Measurements from ENCODE around the gene PCDH12.
A peak's percentile ranks its signal among the peaks of the same experiment; 100 is the strongest.

Gene PCDH12

DNA sequence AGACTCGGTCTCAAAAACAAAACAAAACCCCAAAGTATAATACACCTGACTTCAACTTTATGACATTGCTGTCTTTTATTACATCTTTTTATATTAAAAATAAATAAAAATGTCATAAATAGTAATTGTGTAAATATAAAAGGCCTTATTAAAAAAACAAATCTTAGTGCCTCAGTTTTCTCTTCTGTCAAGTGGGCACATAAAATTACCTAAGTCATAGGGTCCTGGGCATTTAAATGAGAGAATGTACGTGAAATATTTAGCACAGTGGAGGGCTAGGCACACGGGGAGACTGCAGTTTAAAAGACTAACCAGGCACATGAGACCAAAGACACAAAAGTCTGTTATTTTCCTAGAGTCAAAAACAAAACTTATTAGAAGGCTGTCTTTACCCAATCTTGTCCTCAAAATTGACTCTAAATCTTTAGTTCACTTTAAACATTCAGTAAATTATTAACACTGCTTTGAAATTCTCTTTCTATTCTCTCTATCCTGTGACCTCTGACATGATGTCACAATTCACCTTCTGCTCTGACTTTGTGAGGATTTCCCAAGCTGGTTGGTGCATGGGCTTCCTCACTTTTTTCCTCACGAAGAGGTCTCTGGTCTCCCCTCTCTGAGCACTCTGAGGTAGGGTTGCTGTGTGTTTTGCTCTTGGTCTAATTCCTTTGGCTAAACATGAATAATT is 8.4 kb upstream of the PCDH12 start:
- DNase-seq: no peak

DNA sequence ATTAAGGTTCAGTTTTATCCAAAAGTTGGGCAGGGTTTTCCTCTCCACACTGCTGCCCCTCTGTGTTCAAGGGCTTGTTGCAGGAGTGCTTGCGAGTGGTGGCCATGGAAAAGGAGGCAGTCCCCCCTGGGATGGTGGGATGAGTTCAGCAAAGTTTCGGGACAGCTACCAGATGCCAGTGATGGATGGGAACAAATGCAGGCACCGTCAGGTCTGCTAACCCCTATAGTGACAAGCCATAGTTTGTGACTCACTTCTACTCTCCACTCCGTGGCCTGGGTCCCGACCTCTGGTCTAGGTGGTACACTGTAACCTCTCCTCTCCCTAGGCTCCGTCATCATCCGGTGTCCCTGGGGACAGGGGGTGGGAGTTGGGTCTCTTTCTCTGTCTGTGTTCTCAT is 7.1 kb upstream of the PCDH12 start:
- DNase-seq: no peak

DNA sequence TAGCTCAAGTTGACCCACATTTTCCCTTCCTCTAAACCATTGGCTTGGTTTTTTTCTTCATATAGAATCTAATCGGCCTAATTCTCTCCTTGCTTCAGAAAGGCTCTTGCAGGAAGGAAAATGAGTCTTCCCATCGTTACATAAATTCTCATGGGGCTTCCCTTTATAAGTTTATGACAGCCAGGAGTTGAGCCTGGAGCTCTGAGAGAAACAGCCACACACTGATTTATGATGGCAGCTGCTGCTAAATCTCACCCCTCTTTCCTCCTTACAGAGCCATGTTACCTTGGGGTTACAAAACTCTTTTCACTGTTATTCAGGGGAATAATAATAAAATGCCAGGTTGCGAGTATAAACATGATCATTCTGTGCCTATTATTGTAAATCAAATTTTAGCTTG is 5.7 kb upstream of the PCDH12 start:
- no peak for DNase-seq

DNA sequence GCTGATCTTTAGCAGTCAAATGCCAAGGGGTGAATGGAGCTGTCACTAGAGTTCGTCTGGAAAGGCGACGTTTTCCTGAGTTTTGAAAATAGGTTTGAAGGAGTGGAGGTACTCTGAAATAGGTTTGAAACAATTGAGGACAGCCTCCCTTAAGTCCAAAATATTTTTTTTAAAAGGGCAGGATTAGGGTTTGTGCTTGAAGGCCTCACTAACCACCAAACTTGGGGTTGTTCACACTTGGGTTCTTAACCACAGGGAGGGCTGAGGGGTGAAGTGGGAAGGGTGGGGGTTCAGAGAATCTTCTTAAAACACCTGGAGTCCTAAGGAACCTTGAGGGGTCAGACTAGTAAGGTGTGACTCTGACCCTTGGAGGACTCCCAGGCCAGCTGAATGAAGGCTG is 3.5 kb upstream of the PCDH12 start:
- DNase-seq: no peak

DNA sequence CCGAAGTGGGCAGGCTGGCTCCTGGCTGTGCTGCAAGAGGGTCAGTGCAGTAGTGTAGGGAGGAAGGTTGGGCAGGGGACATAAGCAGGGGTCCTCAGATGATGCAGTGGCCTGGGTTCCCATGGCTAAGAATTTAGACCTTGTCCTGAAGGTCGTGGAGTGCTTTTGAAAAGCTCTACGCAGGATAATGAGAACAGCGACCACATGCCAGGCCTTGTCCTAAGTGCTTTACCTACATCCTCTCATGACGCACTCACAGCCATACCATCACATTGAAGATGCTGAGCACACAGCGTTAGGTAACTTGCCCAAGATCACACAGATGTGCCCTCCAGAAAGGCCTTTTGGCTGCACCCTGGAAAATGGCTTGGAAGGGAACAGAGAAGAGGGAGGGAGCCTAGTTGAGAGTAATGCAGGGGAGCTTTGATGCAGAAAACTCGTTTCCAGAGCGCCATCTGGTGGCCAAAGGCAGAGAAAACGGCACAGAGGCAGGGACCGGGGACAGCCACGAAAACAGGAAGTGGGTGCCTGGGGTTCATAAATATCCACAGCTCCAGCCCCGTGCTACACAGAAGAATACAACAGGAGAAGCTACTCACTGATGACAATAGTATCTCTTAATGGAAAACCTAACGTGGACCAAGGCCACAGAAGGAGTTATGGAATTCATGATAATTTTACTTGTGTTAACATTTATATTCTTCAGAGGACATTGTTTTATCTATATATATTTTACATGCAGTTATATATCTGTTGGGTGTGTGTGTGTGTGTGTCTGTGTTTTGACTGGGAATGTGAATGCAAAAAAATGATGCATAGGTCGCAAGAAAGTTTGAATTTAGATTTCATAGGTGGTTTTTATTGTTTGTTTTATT is 2.7 kb upstream of the PCDH12 start:
- peak; percentile 96 for DNase-seq

DNA sequence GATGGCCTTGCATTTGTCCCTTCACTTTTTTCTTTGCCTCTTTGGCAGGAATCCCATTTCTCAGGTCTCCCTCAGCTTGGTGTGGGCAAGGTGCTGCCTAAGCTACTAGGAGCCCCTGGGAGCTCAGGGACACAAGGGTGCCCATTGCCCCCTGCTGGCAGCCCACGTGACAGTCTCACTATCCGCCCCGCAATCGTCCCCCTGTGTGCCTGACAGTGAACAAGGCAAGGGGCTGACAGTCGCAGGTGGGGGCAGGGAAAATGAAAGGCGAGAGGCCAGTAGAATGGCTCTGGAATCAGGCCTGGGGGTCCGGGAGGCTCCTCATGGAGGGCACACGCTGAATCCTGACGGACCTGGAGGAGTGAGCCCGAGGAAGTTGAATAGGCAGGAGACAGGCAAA is 2.0 kb upstream of the PCDH12 start:
- peak; percentile 58 for DNase-seq

DNA sequence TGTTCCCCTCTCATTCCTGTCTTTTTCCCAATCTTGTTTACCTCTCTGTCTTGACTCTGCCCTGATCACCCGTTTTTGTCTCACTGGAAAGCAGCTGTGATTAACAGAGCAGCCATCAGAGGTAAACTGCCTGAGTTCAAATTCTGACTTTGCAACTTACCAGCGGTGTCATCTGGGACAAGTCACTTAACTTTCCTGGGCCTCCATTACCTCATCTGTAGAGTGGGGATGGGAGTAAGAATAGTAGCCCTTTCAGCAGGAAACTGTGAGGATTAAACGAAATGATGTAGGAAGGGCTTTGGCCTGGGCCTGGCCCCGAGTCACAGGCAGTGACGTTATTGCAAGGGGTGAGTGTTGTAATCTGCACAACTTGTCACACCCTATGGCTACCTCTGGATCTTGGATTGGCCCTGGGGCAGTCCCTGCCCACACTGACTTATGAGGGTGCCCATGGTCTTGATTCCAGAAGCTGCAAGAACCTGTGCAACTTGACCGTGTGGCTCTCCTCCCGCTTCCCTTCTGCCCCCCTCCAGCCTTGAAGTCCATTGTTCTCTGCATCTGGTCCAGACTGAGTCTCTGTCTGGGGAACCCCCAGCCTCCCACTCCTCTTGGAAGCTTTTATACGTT is 657 bp upstream of the PCDH12 start:
- no peak for DNase-seq

DNA sequence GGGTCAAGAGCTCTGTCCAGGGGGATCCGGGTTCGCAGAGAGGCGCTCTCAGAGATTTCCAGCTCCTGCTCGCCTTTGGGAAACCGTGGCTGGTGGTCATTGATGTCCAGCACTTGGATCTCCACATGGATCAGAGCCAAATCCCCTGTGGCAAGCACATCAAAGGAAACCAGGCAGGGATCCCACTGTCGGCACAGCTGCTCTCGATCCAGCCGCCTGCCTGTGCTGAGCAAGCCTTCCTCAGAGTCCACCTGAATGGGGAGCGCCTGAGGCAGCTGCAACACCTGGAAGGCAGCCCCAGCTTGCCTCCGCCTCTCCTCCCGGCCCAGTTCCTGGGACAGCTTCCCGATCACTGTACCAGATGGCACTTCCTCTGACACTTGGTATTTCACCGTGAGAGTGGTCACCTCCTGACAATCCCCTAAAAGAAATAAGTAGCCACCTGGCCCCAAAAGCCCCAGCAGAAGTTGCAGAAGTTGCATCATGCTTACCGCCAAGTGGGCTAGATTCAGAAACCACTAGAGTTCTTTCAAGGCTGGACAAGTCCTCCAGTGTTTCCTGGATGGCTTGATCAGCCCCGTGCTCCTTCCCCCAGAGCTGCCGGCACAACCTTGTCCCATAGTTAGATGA is 520 bp downstream of the PCDH12 start:
- no peak for DNase-seq

DNA sequence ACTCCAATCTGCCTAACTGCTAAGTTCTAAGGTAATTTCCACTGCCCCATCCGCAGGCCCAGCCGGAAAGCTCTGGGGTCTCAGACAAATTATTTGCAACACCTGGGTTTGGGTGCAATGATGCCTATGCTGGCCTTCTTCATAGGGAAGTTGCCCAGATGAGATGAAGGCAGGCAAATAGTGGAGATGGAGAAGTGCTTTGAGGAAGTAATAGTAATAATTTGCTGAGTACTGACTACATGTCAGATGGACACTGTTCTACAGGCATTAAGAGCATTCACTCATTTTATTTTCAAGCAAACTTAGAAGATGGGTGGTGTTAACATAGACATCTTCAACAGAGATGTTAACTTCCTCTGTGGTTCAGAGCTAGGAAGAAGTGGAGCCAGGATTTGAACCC is 3.8 kb downstream of the PCDH12 start:
- no peak for DNase-seq

DNA sequence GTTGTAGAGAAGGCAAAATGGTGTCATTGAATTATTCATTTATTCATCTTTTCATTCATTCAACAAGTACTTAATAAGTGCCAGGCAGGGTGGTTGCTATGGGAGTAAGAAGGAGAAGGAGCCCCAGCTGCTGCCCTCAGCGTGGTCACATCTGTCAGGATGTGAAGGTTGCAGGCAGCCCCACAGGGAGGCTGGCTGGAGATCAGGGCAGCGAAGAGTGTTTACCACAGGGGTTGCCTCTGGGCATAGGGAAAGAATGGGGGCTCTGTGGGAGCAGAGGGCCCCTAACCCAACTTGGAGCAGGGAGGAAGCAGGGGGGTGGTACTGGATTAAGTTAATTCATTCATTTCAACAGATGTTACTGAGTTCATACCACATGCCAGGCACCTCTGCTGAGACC is 6.0 kb downstream of the PCDH12 start:
- no peak for DNase-seq

DNA sequence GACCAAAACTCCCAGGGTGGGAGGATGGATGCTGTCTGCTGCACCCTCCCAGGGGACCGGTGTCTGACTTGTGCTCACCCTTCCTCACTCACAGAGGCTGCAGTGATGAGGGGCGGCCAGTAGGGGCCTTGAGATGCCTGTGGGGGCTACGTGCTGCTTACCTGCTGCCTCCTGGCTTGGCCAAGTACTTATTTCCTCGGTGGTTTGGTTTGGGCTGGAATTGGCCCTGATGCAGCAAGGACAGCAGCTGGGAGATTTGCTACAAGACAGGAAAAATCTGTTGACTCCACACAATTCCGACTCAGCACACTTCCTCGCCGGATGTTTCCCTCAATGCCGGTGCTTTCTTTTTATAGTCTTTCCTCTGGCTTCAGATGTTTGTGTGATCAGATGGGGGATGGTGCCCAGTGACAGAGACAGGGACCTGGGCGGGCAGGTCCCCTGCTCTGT is 6.6 kb downstream of the PCDH12 start:
- DNase-seq: peak; percentile 43

DNA sequence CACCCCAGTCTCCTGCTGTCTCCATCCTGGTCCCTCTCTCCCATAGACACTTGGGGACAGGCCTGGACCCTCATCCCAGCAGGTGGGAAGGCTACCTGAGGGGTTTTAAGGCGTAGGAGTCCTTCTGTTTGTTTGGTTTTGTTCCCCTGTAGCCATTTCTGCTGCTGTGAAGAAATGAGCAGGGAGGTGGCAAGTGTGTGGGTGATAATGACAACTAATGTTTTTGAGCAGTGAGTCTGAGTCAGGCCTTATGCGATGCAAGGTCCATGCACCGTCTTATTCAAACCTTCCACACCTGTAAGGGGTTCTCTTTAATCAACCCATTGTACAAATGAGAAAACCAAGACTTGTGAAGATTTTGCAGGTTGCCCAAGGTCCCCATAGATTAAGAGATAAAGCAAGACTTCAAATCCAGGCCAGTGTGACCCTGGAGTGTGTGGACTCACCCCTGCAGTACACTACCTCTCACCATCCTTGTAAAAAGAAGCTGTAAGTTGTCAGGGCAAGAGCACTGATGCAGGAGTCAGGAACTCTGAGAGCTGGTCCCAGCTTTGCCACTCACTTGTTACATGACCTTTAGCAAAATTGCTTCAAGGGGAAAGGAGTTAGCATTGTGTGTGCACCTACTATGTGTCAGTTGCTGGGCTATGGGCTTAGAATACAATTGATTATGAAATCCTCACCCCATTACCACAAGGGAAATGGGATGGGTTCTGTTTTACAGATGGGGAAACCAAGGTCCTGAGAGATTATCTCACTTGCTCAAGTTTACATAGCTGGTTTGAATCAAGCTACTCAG is 7.6 kb downstream of the PCDH12 start:
- no peak for DNase-seq

DNA sequence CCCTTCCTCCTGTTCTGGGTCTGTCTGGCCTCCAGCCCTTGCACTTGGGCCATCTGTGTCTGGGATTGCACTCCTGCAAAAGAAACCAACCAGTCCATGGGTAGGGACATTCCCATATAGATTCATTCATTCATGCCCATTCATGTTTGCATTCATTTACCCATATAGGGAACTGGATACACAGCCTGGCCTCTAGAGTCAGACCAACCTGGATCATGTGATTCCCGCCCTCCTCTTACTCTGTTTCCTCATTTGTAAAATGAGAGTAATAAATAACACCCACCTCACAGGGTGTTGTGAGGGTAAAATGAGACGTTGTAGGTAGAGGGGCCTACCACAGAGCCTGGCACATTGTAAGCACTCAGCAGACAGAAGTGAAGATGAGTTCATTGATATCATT is 8.5 kb downstream of the PCDH12 start:
- no peak for DNase-seq

DNA sequence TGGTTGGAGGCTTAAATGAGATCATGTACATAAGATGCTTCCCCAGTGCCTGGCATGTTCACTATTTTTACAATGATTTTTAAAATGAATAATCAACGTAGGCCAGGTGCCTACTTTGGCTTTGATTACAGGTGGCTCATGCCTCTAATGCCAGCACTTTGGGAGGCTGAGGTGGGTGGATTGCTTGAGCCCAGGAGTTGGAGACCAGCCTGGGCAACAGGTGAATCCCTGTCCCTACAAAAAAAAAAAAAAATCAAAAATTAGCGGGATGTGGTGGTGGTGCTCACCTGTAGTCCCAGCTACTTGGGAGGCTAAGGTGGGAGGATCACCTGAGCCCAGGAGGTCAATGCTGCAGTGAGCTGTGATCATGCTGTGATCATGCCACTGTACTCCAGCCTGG is 9.2 kb downstream of the PCDH12 start:
- no peak for DNase-seq

DNA sequence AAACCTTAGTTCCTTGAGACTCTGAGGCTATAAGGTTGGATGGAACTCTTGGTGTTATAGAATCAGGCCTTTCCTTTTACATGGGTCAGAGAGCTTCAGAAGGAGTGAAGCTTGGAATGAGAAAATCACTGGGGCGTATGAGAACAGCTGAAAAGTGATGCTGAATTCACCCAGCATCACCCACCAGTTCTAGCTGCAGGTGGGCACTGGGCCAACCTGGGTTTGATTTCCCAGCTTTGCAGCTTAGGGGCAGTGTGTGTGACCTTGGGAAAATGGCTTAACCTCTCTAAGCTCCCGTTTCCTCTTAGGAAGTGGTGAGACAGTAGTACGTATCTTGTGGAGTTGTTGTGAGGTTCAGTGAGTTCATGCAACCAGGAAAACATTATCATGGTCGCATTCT is 10.7 kb downstream of the PCDH12 start:
- no peak for DNase-seq

DNA sequence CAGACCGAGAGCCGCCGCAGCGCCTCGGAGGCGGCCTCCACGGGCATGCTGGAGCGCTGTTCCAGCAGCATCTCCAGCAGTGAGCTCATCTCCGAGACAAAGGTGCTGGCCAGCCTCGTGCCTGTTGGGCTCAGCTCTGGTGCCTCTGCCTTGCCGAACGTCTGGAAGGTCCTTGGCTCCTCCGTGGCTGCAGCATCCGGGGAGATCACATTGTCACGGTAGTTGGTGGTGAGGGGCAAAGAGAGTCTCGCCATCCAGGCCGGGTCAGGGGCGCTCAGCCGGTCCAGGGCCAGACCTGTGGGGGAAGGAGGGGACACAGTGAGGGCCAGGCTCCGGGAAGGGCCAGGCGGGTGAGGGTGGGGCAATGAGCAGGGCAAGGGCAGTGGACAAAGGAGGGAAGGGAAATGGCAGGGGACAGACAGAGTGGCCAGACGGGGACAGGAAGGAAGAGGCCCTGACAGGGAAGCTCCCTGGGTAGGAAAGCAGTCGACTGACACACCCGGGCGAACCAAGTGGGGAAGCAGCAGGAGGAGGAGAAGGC is 12.4 kb downstream of the PCDH12 start:
- DNase-seq: no peak

DNA sequence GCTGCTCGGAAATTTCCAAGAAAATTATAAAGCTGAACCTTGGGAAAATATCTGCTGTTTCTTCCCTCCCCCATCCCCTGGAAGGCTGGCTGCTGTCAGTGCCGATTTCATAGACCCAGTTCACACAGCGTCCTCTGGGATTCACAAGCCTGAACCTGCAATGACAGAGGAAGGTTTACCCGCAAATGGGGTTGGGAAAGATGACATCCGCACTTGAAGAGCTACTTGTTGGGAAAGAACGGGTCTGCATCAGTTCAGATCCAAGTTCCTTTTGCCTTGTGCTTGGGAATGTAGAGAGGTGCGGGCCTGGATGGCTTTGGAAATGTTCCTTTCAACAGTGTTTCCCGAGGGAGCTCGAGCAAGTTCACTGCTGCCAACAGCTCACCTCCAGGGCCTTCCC is 13.9 kb downstream of the PCDH12 start:
- DNase-seq: no peak

DNA sequence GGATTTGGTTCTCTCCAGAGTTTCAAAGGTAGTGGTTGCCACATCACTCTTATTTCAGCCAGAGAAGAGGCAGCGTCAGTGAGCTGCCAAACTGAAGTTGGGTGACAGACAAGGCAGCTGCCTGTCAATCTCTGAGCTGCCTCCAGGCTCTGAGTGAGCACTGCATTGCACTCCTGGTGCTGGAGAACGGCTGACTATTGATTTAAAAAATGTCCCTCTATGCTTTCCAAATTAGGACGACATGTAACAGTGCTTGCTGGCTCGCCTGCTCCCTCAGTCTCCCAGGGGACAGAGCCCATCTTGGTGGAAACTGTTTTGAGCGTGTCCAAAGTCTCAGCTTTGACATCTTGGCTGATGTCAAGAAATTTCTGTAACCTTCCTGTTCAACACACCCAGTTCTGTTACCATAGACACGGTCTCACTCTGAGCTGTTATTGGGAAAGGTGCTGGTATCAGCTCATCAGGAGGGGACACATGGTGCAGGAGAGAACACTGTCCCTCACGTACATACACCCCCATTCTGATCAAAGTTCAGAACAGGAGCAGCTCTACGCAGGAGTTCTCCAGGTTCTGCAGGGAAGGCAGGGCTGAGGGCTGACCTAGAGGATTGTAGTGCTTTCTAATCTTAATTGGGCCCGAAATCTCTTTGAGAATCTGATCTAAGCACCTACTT is 15.7 kb downstream of the PCDH12 start:
- DNase-seq: no peak

DNA sequence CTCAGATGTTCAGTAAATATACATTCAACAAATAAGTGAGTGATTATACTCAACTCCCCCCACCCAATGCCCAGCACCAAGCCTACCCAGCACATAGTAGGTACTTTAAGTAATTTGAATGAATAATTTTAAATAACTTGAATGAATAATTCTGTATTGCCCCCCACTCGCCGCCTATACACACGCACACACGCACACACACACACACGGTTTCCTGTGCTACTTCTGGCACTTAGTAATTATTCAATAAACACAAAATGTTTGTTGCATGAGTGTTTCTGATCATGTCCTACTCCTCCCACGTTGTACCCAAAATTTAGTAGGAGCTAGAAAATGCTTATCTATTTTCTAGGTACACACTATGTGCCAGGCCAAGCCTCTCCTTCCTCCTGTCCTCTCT is 16.2 kb downstream of the PCDH12 start:
- DNase-seq: no peak

DNA sequence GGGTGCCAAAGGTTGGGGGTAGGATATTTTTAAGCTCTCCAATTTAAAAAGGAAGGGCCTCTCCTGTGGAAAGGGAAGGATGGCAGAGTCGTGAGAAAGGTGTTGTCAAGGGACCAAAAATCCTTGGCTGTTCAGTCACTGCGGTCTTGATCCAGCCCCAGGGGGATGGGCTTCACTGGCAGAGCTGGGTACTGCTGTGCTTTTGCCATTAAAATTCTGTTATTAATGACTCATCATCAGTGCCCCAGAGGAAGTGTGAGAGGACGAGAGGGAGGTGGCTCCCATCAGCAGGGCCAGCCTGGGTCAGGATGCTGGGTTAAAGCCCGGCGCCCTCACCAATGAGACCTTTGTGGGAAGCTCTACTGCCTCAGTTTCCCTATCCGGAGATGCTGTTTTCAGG is 16.7 kb downstream of the PCDH12 start:
- no peak for DNase-seq

DNA sequence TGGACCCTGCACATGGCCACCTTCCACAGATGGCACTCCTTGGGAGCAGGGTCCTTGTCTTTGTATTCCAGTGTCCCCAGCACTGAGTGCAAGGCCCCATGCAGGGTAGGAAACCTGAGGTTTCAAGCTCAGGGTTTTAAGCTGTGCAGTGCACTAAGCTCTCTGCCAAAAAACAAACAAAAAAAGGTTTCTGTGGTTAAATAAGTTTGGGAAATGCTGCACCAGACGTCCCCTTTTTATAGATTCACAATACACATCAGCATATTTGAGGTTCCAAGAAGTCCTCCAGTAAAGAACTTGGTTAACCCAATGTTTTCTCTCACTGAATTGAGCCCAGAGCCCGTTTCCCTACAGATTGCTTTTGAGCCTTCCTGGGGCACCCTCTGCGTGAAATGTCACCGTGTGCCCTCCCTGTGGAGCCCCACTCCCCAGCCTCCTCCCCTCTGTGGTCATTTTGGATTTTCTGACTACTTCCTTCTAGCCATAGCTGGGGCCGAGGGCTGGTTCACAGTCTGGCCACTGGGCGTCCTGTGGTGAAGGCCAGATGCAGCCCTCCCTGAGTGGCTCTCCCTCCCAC is 17.2 kb downstream of the PCDH12 start:
- DNase-seq: no peak

Measured in CD4-positive, alpha-beta T cell treated with Interleukin-17A for 4 hours (primary cell).